Activated CD8-positive, alpha-beta memory T cell treated with anti-CD3 and anti-CD28 coated beads for 24 hours (primary cell): ENCODE measurements around the gene GLDC.
"Not testable (repeated sequence)": the region's sequence is repeated elsewhere in the genome, so short reads cannot be mapped to it uniquely, and the experiment has no call there.

ENCODE experiments used
- DNase-seq: peaks from one replicate; pipeline ENCODE4 v3.0.0-alpha.2; 2020

The GLDC gene

GRCh38 chr9:6562871-6563430 is 82.6 kb downstream of the GLDC start:
- no peak for DNase-seq

- DNase-seq, result no peak
Observed at GRCh38 chr9:6562201-6562600, 83.3 kb downstream of the GLDC start.

- no peak for DNase-seq
Observed at GRCh38 chr9:6557883-6558616, 87.5 kb downstream of the GLDC start.

- no peak for DNase-seq
Observed at GRCh38 chr9:6553866-6554265, 91.7 kb downstream of the GLDC start.

GRCh38 chr9:6552498-6553121 is 92.9 kb downstream of the GLDC start:
- DNase-seq, result no peak

GRCh38 chr9:6552033-6552432 is 93.5 kb downstream of the GLDC start:
- DNase-seq, result no peak

- no peak for DNase-seq
Observed at GRCh38 chr9:6551136-6551535, 94.4 kb downstream of the GLDC start.

- DNase-seq, result no peak
Observed at GRCh38 chr9:6549106-6549800, 96.3 kb downstream of the GLDC start.

GRCh38 chr9:6545017-6545691 is 100.4 kb downstream of the GLDC start:
- DNase-seq, result no peak

GRCh38 chr9:6543204-6543603 is 102.3 kb downstream of the GLDC start:
- no peak for DNase-seq

- DNase-seq, result not testable (repeated sequence)
Observed at GRCh38 chr9:6542617-6543016, 102.9 kb downstream of the GLDC start.

- no peak for DNase-seq
Observed at GRCh38 chr9:6538666-6539071, 106.9 kb downstream of the GLDC start.

GRCh38 chr9:6535594-6535993 is 109.9 kb downstream of the GLDC start:
- DNase-seq, result no peak

- no peak for DNase-seq
Observed at GRCh38 chr9:6525326-6526045, 120.0 kb downstream of the GLDC start.

- no peak for DNase-seq
Observed at GRCh38 chr9:6522263-6522662, 123.3 kb downstream of the GLDC start.

GRCh38 chr9:6512085-6512657 is 133.4 kb downstream of the GLDC start:
- no peak for DNase-seq

- no peak for DNase-seq
Observed at GRCh38 chr9:6506571-6506970, 139.0 kb downstream of the GLDC start.

- no peak for DNase-seq
Observed at GRCh38 chr9:6502399-6502798, 143.1 kb downstream of the GLDC start.

- DNase-seq, result no peak
Observed at GRCh38 chr9:6501526-6502210, 143.9 kb downstream of the GLDC start.

- no peak for DNase-seq
Observed at GRCh38 chr9:6498982-6499381, 146.5 kb downstream of the GLDC start.

GRCh38 chr9:6495466-6495865 is 150.1 kb downstream of the GLDC start:
- no peak for DNase-seq

- DNase-seq, result no peak
Observed at GRCh38 chr9:6490863-6491262, 154.7 kb downstream of the GLDC start.
